Inferior parietal cortex (tissue), 1 donor: ENCODE measurements around the gene BARHL1.
"Not testable (repeated sequence)": the region's sequence is repeated elsewhere in the genome, so short reads cannot be mapped to it uniquely, and the experiment has no call there.

Source experiments
- DNase-seq: peaks from one replicate; pipeline ENCODE4 v3.0.0-alpha.2; 2016; ENCODE audit errors: extremely low spot score

BARHL1 gene

GRCh38 chr9:132556235-132556634, 26.2 kb upstream of the BARHL1 start:
- no peak for DNase-seq

- no peak for DNase-seq
These were observed 25.7 kb upstream of the BARHL1 start for GRCh38 chr9:132556714-132557113.

DNA sequence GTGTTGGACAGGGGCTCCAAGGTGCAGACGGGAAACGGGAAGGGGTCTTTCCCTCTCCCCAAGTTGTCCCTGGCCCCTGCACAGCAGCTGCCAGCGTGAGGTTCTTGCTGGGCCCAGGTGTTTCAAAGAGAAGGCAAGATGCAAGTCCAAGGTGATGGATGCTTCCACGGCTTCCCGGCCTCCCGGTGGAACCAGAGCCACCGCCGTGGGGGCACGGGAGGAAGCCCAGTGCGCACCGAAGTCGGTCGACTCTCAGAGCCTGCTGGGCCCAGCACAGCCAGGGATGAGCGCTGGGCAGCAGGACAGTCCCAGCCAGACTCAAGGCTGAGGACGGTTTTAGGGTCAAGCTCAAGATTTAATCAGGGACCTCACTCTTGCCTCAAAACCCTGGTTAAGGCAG, 25.2 kb upstream of the BARHL1 start:
- no peak for DNase-seq

DNA sequence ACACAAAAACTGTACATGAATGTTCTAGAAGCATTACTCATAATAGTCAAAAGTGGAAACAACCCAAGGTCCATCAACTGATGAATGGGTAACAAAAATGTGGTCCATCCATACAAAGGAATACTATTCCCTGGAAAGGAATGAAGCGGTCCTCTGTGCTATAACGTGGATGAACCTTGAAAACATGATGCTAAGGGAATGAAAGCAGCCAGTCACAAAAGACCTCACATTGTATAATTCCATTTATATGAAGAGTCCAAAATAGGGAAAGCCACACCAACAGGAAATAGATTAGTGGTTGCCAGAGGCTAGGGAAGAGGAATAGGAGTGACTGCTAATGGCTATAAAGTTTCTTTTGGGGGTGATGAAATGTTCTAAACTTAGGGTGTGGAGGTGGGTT, 22.7 kb upstream of the BARHL1 start:
- no peak for DNase-seq

GRCh38 chr9:132560616-132561202, 21.7 kb upstream of the BARHL1 start:
- no peak for DNase-seq

GRCh38 chr9:132562306-132562573, 20.2 kb upstream of the BARHL1 start:
- no peak for DNase-seq

DNA sequence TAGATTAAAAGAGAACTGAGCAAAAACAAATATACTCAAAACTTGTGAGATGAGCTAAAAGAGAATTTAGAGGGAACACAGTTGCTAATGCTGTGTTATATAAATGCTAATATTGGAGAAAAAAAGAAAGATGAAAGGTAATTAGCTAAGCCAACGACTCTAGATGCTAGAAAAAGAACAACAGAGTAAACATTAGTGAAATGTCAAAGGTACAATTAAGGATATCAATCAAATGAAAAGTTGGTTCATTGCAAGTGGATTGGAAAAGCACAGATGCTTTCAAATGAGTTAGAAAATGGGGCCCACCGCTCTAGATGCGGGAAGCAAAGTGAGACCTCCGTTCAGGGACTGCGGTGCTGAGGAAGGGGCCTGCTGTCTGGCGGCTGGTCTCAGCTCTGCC, 17.9 kb upstream of the BARHL1 start:
- no peak for DNase-seq

GRCh38 chr9:132568787-132569186, 13.6 kb upstream of the BARHL1 start:
- not testable (repeated sequence) for DNase-seq

GRCh38 chr9:132571806-132572600, 10.4 kb upstream of the BARHL1 start:
- no peak for DNase-seq

DNA sequence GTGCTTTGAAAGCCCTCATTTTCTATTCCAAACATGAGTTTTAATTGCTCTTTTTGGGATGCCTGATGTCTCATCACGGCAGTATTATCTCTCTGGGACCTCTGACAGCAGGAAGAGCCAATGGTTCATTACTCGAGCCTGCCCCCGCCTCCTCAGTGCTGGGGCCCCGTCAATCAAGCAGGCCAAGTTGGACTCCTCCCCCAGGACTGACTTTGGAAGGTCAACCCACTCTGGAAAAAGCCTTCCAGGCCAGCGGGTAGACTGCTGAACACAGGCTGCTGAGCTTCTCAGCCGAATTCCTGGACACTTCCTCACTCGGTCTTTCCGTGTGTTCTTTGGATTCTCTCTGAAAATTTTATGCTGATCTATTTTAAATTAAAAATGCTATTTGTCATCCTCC, 9.5 kb upstream of the BARHL1 start:
- DNase-seq = no peak

GRCh38 chr9:132575005-132575609, 7.3 kb upstream of the BARHL1 start:
- peak; percentile 59 for DNase-seq

GRCh38 chr9:132575811-132576210, 6.6 kb upstream of the BARHL1 start:
- no peak for DNase-seq

DNA sequence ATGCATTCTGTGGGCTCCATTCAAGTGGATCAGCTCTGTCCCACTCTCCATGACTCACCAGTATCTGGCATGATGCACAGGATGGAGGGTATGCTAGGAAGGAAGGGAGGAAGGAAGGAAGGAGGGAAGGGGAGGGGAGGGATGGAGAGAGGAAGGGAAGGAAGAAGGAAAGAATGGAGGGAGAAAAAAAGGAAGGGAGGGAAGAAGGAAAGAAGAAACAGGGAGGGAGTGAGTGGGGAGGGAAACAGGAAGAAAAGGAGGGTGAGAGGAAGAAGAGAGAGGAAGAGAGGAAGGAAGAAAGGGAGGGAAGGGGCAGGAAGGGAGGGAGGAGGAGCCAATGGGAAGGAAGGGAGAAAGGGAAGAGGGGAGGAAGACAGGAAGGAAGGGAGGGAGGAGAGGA, 5.3 kb upstream of the BARHL1 start:
- no peak for DNase-seq

- DNase-seq = no peak
These were observed 4.0 kb upstream of the BARHL1 start for GRCh38 chr9:132578367-132578932.

DNA sequence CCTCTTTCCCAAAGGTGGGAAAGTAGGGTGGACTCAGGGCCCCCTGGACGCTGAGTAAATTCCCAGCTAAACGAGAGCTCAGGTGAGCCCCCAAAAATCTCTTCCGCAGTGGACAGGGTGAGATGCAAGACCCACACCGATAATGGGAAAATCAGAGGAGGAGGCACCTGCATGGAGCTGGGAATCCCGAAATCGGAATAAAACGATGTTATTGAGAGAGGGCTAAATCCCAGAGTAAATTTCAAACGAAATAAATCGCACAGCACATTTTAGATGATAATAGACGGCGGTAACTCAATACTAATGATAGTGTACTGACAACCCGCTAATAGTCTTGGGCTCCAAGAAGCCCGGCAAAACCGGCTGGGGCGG, 3.0 kb upstream of the BARHL1 start:
- no peak for DNase-seq

DNA sequence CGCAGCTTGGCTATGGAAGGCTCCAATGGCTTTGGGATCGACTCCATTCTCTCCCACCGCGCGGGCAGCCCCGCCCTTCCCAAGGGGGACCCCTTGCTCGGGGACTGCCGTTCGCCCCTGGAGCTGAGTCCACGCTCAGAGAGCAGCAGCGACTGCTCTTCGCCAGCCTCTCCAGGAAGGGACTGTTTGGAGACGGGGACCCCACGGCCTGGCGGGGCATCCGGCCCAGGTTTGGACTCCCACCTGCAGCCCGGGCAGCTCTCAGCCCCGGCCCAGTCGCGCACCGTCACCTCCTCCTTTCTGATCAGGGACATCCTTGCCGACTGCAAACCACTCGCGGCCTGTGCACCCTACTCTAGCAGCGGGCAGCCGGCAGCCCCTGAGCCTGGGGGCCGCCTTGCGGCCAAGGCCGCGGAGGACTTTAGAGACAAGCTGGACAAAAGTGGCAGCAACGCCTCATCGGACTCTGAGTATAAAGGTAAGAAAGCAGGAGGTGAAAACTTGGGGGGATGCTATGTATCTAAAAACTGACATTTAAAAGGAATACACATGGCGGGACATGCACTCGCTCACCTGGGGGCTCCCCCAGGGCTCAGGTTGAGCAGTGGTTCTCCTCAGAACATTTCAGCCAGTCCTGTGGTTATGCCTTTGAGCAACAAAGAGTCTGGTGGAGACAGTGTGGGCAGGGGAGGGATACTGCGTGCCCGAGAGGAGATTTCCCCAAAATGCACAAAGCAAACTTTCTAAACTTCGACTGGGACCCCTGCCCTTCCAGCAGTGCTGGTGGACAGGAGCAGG, 579 bp downstream of the BARHL1 start:
- no peak for DNase-seq

GRCh38 chr9:132583584-132584304, 1.3 kb downstream of the BARHL1 start:
- no peak for DNase-seq

DNA sequence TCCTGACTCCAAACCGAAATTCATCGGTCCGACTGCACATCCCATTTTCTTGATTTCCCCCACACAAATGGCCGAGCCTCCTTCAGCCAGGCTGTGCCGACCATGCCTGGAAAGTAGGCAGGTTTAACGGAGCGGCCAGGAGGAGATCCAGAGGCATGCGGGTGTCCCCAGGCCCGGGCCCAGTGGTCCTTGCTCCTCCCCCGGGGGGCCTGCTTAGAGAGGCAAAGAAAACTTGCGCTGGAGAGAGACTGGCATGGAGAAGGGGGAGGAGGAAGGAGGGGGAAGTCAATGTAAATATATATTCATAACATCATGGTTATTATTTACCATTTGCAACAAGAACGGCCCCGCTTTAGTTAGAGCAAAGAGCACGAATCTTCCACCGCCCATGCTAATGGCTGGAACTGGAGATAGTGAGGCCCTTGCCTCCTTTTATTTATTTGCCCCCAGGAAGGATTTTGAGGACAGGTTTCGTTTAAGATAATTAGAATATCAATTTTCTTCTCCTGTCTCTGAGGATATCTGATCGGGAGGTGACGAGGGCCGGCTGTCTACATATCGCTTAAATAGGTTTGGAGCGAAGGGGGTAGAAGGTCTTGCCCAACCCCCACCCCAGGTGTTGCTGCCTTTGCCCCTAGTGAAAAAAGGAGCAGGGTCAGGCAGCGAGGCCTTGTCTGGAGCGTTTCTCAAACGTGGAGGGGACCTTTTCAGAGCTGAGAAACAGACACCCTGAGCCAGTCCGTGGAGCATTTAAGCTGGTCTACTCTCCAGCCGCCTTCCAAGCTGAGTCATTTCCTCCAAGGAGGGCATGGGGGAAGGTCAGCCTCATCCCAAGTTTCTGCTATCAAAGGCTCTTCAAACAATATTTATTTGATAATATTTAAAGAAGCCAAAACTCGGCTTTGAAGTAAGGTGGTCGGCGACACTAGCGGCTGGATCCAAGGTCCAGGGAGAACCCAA, 2.5 kb downstream of the BARHL1 start:
- no peak for DNase-seq

DNA sequence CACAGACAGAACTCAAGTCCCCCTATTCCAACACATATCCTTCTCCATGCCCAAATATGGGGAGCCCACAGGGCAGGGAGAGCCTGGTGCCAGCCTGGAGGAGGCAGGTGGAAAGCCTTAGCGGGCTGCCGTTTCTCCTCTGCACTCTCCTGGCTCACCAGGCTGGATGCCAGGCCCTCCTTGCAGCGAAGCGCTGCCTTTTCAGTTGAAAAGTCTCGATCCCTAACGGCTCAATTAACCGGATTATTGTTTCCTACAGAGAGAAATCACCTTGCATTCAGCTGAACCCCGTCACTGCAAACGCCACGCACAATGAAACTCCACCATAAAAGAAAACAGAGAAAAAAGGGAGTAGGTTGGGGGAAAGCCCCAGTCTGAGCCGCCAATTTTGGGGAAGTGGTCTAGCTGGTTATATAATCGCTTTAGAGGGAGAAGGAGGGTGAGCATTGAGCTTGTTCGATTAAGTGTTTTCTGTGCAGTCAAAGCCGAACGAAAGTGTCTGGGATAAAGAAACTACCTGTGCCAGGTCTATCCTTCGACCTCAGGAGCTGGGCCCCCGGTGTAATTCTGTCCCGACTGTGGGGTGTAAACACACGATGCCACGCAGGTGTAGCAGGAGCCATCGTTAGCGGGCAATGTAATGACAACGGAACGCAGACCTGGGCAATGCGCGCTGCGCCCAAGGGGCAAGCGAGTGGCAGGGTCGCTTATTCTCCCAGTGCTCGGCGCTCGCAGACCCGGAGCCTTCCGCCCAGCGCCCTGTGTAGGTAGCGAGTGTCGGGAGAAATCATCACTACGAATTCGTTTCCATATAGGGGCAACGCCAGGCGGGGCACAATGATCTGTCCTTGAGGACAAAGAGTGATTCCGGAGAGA, 3.8 kb downstream of the BARHL1 start:
- DNase-seq = no peak
